HCT116 (cell line): ENCODE results near the gene NLRC5. TPM values are rescaled to one million over a fixed set of nuclear protein-coding genes. Genes with fewer than 3 reads are reported as not detected.
"Not testable (repeated sequence)": the region's sequence is repeated elsewhere in the genome, so short reads cannot be mapped to it uniquely, and the experiment has no call there.

ENCODE experiments used
- ATAC-seq: fragments of 200-7000 bp; cut with Tn5 transposase; 2 replicates; pipeline ENCODE4 v1.9.1; 2020; ENCODE audit warnings: mild to moderate bottlenecking, moderate library complexity
- BruUV-seq: library from RNA; stranded (reverse); fragments of 400-500 nt; replicated peaks from 2 replicates; lab custom pipeline; 2021; lab: Mats Ljungman, UMichigan
- CTCF ChIA-PET: fragments of 300-600 bp; sonication (Branson Sonifier 250); formaldehyde crosslinking; loops from one replicate; lab custom pipeline; 2021; ENCODE audit warnings: antibody characterized with exemption; lab: Charles Lee
- POLR2A ChIA-PET: fragments of 300-600, 350-600 bp; sonication (Branson Sonifier 250); formaldehyde crosslinking; loops from one replicate; lab custom pipeline; 2021; ENCODE audit warnings: antibody characterized with exemption; lab: Charles Lee
- RAD21 ChIA-PET, 2 experiments: fragments of 300-600 bp; sonication (Branson Sonifier 250); formaldehyde crosslinking; loops; one replicate each; lab custom pipeline; 2023; ENCODE audit warnings: low total read pairs in 2 of 2; ENCODE audit not compliant: uncharacterized antibody in 2 of 2, unreplicated experiment in 2 of 2, low non-redundant PET in 1 of 2; lab: Charles Lee
- DNase-seq: peaks from one replicate; pipeline ENCODE4 v3.0.0-alpha.2; 2010; ENCODE audit warnings: low read depth, low spot score
- H2AFZ ChIP-seq: fragments of 200-600 bp; shearing (Covaris generic), sonication (generic); 2 replicates; pipeline ENCODE4 v1.6.1; 2017; ENCODE audit warnings: low read depth, mixed run types, mixed read lengths, antibody characterized with exemption, low read length; ENCODE audit not compliant: poor library complexity, severe bottlenecking
- H3K27ac ChIP-seq: 2 replicates; pipeline ENCODE4 v1.5.1; 2012; ENCODE audit warnings: low read depth, low read length
- H3K27me3 ChIP-seq: fragments of 200-600 bp; sonication (generic); 2 replicates; pipeline ENCODE4 v1.6.1; 2016; ENCODE audit warnings: mixed run types, low read length, mixed read lengths; ENCODE audit not compliant: insufficient read depth
- H3K36me3 ChIP-seq, 2 experiments: fragments of 200-500 bp in 1 of 2; fragments of 200-600 bp in 1 of 2; sonication (Bioruptor generic) in 1 of 2; sonication (generic) in 1 of 2; 2 replicates each; pipeline versions ENCODE4 v1.5.1 to v1.6.1; 2014 to 2016; ENCODE audit warnings: low read length in 2 of 2, inconsistent platforms in 1 of 2, mixed read lengths in 1 of 2, mixed run types in 1 of 2; ENCODE audit not compliant: insufficient read depth in 2 of 2, control insufficient read depth in 1 of 2
- H3K4me1 ChIP-seq, 2 experiments: fragments of 200-600 bp in 1 of 2; sonication (generic) in 1 of 2; 2 replicates each; pipeline versions ENCODE4 v1.5.1 to v1.6.1; 2012 to 2017; ENCODE audit warnings: low read length in 2 of 2, inconsistent platforms in 1 of 2, mild to moderate bottlenecking in 1 of 2, mixed read lengths in 1 of 2, mixed run types in 1 of 2, moderate library complexity in 1 of 2; ENCODE audit not compliant: insufficient read depth in 2 of 2, control insufficient read depth in 1 of 2
- H3K4me2 ChIP-seq: fragments of 200-600 bp; sonication (generic); 2 replicates; pipeline ENCODE4 v1.6.1; 2017; ENCODE audit warnings: mixed run types, low read length, mixed read lengths
- H3K4me3 ChIP-seq, 2 experiments: fragments of 200-600 bp in 1 of 2; sonication (generic) in 1 of 2; replicated peaks in 1 of 2; 2 replicates each; pipeline ENCODE4 v1.5.1; 2011 to 2016; ENCODE audit warnings: low read length in 2 of 2, control low read depth in 1 of 2, low read depth in 1 of 2, mild to moderate bottlenecking in 1 of 2, mixed read lengths in 1 of 2, mixed run types in 1 of 2
- H3K79me2 ChIP-seq: fragments of 200-600 bp; sonication (generic); 2 replicates; pipeline ENCODE4 v1.6.1; 2017; ENCODE audit warnings: mild to moderate bottlenecking, mixed run types, low read length, moderate library complexity, mixed read lengths; ENCODE audit not compliant: insufficient read depth
- H3K9ac ChIP-seq: fragments of 200-600 bp; sonication (generic); 2 replicates; pipeline ENCODE4 v1.6.1; 2016; ENCODE audit warnings: low read length, mixed read lengths
- H3K9me2 ChIP-seq: fragments of 200-600 bp; sonication (generic), shearing (Covaris generic); 2 replicates; pipeline ENCODE4 v1.6.1; 2017; ENCODE audit warnings: mixed run types, mild to moderate bottlenecking, moderate library complexity; ENCODE audit not compliant: insufficient read depth
- H3K9me3 ChIP-seq, 2 experiments: fragments of 200-500 bp in 1 of 2; fragments of 200-600 bp in 1 of 2; sonication (Bioruptor generic) in 1 of 2; sonication (generic) in 1 of 2; 2 replicates each; pipeline ENCODE4 v1.6.1; 2014 to 2017; ENCODE audit warnings: low read length in 2 of 2, mixed read lengths in 2 of 2, inconsistent platforms in 1 of 2, low read depth in 1 of 2, mild to moderate bottlenecking in 1 of 2, mixed run types in 1 of 2, moderate library complexity in 1 of 2; ENCODE audit not compliant: control insufficient read depth in 1 of 2, insufficient read depth in 1 of 2
- H4K20me1 ChIP-seq: fragments of 200-600 bp; sonication (generic), shearing (Covaris generic); 2 replicates; pipeline ENCODE4 v1.6.1; 2017; ENCODE audit warnings: mixed run types, mild to moderate bottlenecking, moderate library complexity; ENCODE audit not compliant: insufficient read depth
- CTCF ChIP-seq, 3 experiments: fragments of 200-600 bp in 1 of 3; sonication (generic) in 1 of 3; IDR thresholded peaks in 2 of 3; conservative IDR thresholded peaks in 1 of 3; 2 replicates each; pipeline ENCODE4 v1.5.1; 2012 to 2017; ENCODE audit warnings: low read depth in 2 of 3, low read length in 2 of 3, antibody characterized with exemption in 1 of 3, borderline replicate concordance in 1 of 3, control low read depth in 1 of 3, mild to moderate bottlenecking in 1 of 3, mixed read lengths in 1 of 3, mixed run types in 1 of 3, moderate library complexity in 1 of 3; ENCODE audit not compliant: insufficient read depth in 1 of 3
- MAX ChIP-seq: IDR thresholded peaks from 2 replicates; pipeline ENCODE4 v1.6.1; 2012
- REST ChIP-seq: IDR thresholded peaks from 2 replicates; pipeline ENCODE4 v1.6.1; 2012; ENCODE audit warnings: low read depth
- SP1 ChIP-seq: IDR thresholded peaks from 2 replicates; pipeline ENCODE4 v1.6.1; 2012; ENCODE audit warnings: low read depth
- intact Hi-C: fragments of 100-400 bp; cut with micrococcal nuclease; formaldehyde crosslinking; loops from 2 replicates; pipeline ENCODE4 v1.10.0; 2022
- total RNA-seq: library from RNA; stranded (reverse); gene quantifications from one replicate; pipeline ENCODE4 v1.2.1, GENCODE V29; 2021; ENCODE audit not compliant: unreplicated experiment

NLRC5 gene
- total RNA-seq, 1 experiment from 2014 or later: 10.4 TPM

GRCh38 chr16:57061084-57061905 is 71.9 kb downstream of the NLRC5 start:
- BruUV-seq: no TSS peak
- peak overlapping the region; percentile 17; the same call in 1 of the 2 replicates for H3K27ac ChIP-seq
- no peak for DNase-seq
- RAD21 ChIA-PET: no interaction called here
- no peaks in the 10 kb centered on the region for H3K79me2 ChIP-seq
- TF ChIP-seq MAX: peak; percentile 56; the same call in 1 of the 2 replicates
- no peak for TF ChIP-seq REST
- no peaks in the 10 kb centered on the region for H3K9me3 ChIP-seq
- CTCF ChIA-PET: no interaction called here
- no peak overlapping the region for H3K4me3 ChIP-seq
- peak; percentile 32; the same call in 1 of the 2 replicates for ATAC-seq
- POLR2A ChIA-PET: interaction anchor here (1.4 kb wide), 1 partner anchor 9 kb away, joined by 4 read pairs; no protein-coding TSS in a partner anchor
- H4K20me1 ChIP-seq: no peaks in the 10 kb centered on the region
- H3K27me3 ChIP-seq: no peaks in the 10 kb centered on the region
- no peak overlapping the region for H2AFZ ChIP-seq
- H3K4me2 ChIP-seq: peak overlapping the region; percentile 12; the same call in 1 of the 2 replicates
- H3K9ac ChIP-seq: no peak overlapping the region
- no peaks in the 10 kb centered on the region for H3K36me3 ChIP-seq
- intact Hi-C loops: no loop called here
- no peaks in the 10 kb centered on the region for H3K9me2 ChIP-seq
- peaks cover 7 to 11% of the 10 kb centered on the region in 2 experiments; a peak in 3 of 4 replicates for H3K4me1 ChIP-seq

GRCh38 chr16:57062329-57062728 is 73.0 kb downstream of the NLRC5 start:
- Histone ChIP-seq H3K9me3 (no peaks in the 10 kb centered on the region), H2AFZ (no peak overlapping the region), H3K36me3 (no peaks in the 10 kb centered on the region), H3K9me2 (no peaks in the 10 kb centered on the region), H3K4me3 (no peak overlapping the region), H3K4me2 (no peak overlapping the region), H3K9ac (no peak overlapping the region), H4K20me1 (no peaks in the 10 kb centered on the region), H3K4me1 (peaks cover 7 to 11% of the 10 kb centered on the region in 2 experiments; a peak in 3 of 4 replicates), H3K79me2 (no peaks in the 10 kb centered on the region), H3K27me3 (no peaks in the 10 kb centered on the region), H3K27ac (no peak overlapping the region)
- CTCF ChIA-PET: no interaction called here
- intact Hi-C loops: no loop called here
- BruUV-seq: no TSS peak
- RAD21 ChIA-PET: no interaction called here
- DNase-seq: no peak
- TF ChIP-seq SP1 (no peak), CTCF (IDR thresholded peaks at IDR 0.05 in 2 of 3, conservative IDR thresholded peaks at IDR 0.05 in 1 of 3; ENCODE audit: borderline replicate concordance in 1 of 3, insufficient read depth in 1 of 3, low read depth in 2 of 3, low read length in 2 of 3) (no peak)
- ATAC-seq: no peak
- POLR2A ChIA-PET: no interaction called here

- H3K27me3 ChIP-seq, DNase-seq, H3K9ac ChIP-seq, H3K36me3 ChIP-seq, RAD21 ChIA-PET, H4K20me1 ChIP-seq, H3K27ac ChIP-seq, CTCF ChIA-PET, BruUV-seq, H3K79me2 ChIP-seq, H2AFZ ChIP-seq, H3K4me3 ChIP-seq, H3K4me2 ChIP-seq, POLR2A ChIA-PET, H3K9me3 ChIP-seq, intact Hi-C loops, H3K9me2 ChIP-seq, ATAC-seq: not testable (repeated sequence)
- peaks cover 7 to 11% of the 10 kb centered on the region in 2 experiments; a peak in 3 of 4 replicates for H3K4me1 ChIP-seq
Measured at GRCh38 chr16:57063189-57063588, 73.8 kb downstream of the NLRC5 start.
